ENCODE results near the gene PTPRK.
A peak's percentile ranks its signal among the peaks of the same experiment; 100 is the strongest.

The PTPRK gene

GRCh38 chr6:128520436-128521281, at the start of gene PTPRK:
PTPRK (minus strand) TSS chr6:128520599; CDS start chr6:128520358, 241 bp downstream.
- peak; percentile 91 for DNase-seq

- DNase-seq = no peak
Measured at GRCh38 chr6:128567029-128567428, 46.6 kb upstream of the PTPRK start.

DNA sequence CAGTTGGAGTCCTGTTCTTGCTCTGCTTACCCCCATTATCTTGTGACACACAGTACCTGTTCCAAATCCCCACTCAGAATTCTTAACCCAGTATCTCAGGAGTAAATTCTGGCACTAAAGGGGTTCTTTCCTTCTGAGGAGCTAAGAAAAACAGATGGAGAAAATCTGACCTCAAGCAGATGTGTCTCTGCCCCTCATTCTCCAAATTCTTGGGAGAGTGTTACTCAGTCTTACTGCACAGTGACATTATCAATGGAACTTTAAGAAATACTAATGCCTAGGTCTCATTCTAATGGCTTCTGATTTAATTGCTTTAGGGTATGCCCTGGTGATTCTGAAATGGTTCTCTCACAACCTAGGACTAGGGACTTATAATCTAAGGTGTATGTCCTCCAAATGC, 40.6 kb upstream of the PTPRK start:
- no peak for DNase-seq

- no peak for DNase-seq
Measured at GRCh38 chr6:128558924-128559323, 38.5 kb upstream of the PTPRK start.

- DNase-seq = no peak
Measured at GRCh38 chr6:128558021-128558420, 37.6 kb upstream of the PTPRK start.

DNA sequence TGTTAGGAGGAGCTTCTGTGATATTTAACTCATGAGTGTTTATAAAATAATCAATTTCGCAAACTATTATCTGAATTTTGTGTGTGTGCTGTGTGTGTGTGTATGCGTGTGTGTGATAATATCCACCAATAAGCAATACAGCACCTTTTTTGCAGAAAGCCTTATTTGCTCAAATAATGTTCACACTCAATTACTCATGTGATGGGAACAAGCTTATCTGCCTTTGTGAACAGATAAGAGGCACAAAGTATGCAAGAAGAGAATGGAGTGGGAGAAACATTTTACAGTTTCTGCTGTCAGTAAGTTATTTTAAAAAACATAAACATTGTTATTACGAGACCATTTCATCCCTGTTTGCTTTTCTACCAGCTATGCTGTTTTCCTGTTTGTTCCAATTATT, 36.7 kb upstream of the PTPRK start:
- DNase-seq = no peak

DNA sequence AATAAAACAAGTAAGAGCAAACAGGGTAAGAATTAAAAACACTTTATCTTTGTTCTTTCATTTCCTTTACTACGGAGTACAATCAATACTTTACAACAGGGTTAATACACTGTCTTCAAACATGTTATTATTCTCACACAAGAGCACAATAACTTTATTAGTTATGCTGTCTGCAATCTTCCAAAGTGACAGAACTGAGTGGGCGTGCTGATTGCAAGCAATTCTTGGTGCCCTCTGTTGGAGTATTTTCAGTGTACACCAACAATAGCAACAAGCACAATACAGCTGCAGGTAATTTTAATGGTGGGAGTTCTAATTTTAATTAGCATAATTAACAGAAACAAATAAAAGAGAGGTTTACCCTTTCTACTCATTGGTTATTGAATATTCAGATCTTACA, 33.9 kb upstream of the PTPRK start:
- no peak for DNase-seq

DNA sequence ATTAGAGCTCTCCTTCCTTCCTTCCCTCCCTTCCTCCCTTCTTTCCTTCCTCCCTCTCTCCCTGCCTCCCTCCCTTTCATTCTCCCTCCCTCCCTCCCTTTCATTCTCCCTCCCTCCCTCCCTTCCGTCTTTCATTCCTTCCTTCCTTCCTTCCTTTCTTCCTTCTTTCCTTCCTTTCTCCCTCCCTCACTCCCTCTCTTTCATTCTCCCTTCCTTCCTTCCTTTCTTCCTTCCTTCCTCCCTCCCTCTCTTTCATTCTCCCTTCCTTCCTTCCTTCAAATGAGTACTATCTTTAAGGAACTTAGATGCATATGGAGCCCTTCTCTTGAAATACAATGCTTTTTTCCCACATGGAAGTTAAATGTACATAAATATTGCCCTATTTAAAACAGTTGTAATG, 20.9 kb upstream of the PTPRK start:
- no peak for DNase-seq

- DNase-seq = no peak
Measured at GRCh38 chr6:128538763-128539162, 18.4 kb upstream of the PTPRK start.

GRCh38 chr6:128532827-128533226, 12.4 kb upstream of the PTPRK start:
- DNase-seq = no peak

- DNase-seq = no peak
Measured at GRCh38 chr6:128532136-128532535, 11.7 kb upstream of the PTPRK start.

DNA sequence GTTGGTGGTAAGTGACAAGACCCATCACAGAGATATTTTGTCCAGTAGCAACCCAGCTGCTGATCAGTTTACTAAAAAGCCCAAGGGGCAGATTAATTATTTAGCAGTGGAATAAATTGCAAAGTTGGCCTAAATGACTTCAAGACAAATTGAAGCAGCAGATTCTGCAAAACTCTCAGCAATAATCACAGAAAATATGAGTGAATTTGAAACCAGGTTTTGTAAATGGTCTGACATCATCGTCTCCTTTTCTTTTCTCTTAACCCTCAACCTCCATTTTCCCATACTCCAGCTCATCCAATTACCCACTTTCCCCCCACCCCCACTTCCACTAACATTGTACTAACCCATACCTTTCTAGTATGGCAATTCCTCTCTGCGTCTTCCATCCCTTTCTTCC, 11.3 kb upstream of the PTPRK start:
- DNase-seq = no peak

DNA sequence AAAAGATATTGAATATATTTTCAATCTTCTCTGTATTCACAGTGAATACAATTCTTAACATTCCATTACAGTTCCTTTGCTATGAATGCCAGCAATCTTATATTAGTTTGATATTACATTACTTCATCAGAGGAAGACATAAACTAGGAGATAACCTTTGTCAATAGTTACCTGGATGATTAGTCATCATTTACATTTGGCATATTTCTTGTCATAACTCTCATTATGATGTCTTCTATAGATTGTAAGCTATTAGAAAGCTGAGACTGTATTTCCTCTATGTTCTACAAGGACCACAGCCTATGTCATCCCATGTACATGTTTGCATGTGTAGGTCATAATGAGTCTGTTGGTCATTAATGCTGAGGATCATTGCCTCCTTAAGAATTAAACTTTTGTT, 7.8 kb upstream of the PTPRK start:
- DNase-seq = no peak

GRCh38 chr6:128527375-128527774, 7.0 kb upstream of the PTPRK start:
- DNase-seq = no peak

DNA sequence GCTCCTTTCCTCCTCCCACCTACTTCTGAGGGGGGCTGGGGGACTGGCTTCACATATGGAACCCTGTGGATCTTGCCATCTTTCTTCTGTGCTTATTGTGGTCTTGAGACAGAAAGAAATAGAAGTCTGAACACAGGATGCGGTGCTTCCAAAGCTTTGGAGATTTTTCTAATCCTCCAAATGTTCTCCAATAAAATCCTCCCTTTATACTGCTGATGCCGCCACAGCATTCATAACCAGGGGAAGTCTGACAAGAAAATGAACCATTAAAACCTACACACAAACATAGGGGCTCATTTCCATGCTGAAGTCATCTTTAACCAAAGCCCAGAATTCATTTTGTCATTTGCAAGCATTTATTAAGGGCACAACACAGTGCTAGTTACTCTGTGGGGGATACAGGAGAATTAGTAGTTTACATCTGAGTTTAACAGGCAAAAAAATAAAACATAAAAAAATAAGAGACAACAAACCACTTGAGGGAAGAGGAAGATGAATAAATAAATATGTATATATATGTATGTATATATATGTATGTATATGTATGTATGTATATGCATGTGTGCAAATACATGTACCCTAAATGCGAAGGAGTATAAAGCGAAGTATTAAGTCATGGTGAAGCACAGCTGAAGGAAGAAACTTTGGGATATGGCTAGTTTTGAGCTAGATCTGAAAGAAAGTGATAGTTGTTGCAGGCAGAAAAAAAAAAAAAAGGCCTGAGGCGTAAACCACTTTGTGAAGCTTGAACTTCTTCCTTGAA, 5.9 kb upstream of the PTPRK start:
- DNase-seq = no peak

GRCh38 chr6:128525406-128525805, 5.0 kb upstream of the PTPRK start:
- no peak for DNase-seq

- DNase-seq = no peak
Measured at GRCh38 chr6:128521282-128521632, 858 bp upstream of the PTPRK start.

- DNase-seq = peak; percentile 51
Measured at GRCh38 chr6:128519931-128520435, 416 bp downstream of the PTPRK start.

GRCh38 chr6:128519132-128519930, 1.1 kb downstream of the PTPRK start:
- DNase-seq = peak; percentile 59

GRCh38 chr6:128518434-128519131, 1.8 kb downstream of the PTPRK start:
- peak; percentile 18 for DNase-seq

GRCh38 chr6:128517124-128517523, 3.3 kb downstream of the PTPRK start:
- DNase-seq = no peak

DNA sequence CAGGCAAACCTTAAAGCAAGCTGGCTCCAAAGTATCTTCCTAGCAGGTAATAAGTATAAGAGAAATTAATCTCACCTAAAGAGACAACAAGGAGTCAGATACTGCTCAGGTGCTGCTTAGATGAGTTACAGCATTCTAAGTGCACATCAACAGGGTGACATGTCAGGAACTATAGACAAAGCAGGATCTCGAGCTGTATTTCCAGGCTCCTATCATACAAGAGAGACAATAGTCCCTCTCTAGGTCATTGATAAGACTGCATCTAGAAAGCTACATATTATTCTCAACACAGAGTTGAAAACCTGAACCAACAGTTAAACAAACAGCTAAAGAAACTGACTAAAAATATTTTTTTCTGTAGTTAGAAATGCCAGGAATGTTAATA, 3.9 kb downstream of the PTPRK start:
- peak; percentile 31 for DNase-seq

Measured in NCI-H82 (cell line).